ENCODE results near the gene ITPK1.

Gene ITPK1

GRCh38 chr14:92997343-92998061 lies 118.2 kb downstream of the ITPK1 start:
- Histone ChIP-seq H3K4me3 (ENCODE audit: low read depth, low read length) (no peak overlapping the region), H2AFZ (ENCODE audit: low read length, unreplicated experiment) (no peak overlapping the region), H3K4me1 (ENCODE audit: control insufficient read depth, insufficient read depth, low read length, unreplicated experiment) (no peaks in the 10 kb centered on the region), H3K27ac (ENCODE audit: low read depth, low read length) (no peak overlapping the region), H3K27me3 (ENCODE audit: insufficient read depth, low read length) (no peaks in the 10 kb centered on the region), H3K79me2 (ENCODE audit: control insufficient read depth, insufficient read depth, low read length, unreplicated experiment) (no peaks in the 10 kb centered on the region), H3K36me3 (ENCODE audit: insufficient read depth, low read length) (peaks cover 4% of the 10 kb centered on the region; the same call in 1 of the 2 replicates)

GRCh38 chr14:92995620-92996019 lies 120.1 kb downstream of the ITPK1 start:
- no peak overlapping the region for H3K27ac ChIP-seq (ENCODE audit: low read depth, low read length)
- H3K36me3 ChIP-seq (ENCODE audit: insufficient read depth, low read length) = peaks cover 4% of the 10 kb centered on the region; the same call in 1 of the 2 replicates
- no peaks in the 10 kb centered on the region for H3K79me2 ChIP-seq (ENCODE audit: control insufficient read depth, insufficient read depth, low read length, unreplicated experiment)
- no peak overlapping the region for H3K4me3 ChIP-seq (ENCODE audit: low read depth, low read length)
- no peak overlapping the region for H2AFZ ChIP-seq (ENCODE audit: low read length, unreplicated experiment)
- no peaks in the 10 kb centered on the region for H3K27me3 ChIP-seq (ENCODE audit: insufficient read depth, low read length)
- no peaks in the 10 kb centered on the region for H3K4me1 ChIP-seq (ENCODE audit: control insufficient read depth, insufficient read depth, low read length, unreplicated experiment)

- Histone ChIP-seq H3K27me3 (ENCODE audit: insufficient read depth, low read length) (no peaks in the 10 kb centered on the region), H2AFZ (ENCODE audit: low read length, unreplicated experiment) (no peak overlapping the region), H3K4me1 (ENCODE audit: control insufficient read depth, insufficient read depth, low read length, unreplicated experiment) (no peaks in the 10 kb centered on the region), H3K79me2 (ENCODE audit: control insufficient read depth, insufficient read depth, low read length, unreplicated experiment) (no peaks in the 10 kb centered on the region), H3K36me3 (ENCODE audit: insufficient read depth, low read length) (peaks cover 4% of the 10 kb centered on the region; the same call in 1 of the 2 replicates), H3K27ac (ENCODE audit: low read depth, low read length) (no peak overlapping the region), H3K4me3 (ENCODE audit: low read depth, low read length) (no peak overlapping the region)
Observed at GRCh38 chr14:92994942-92995341, 120.8 kb downstream of the ITPK1 start.

GRCh38 chr14:92994131-92994676 lies 121.5 kb downstream of the ITPK1 start:
- Histone ChIP-seq H3K79me2 (ENCODE audit: control insufficient read depth, insufficient read depth, low read length, unreplicated experiment) (no peaks in the 10 kb centered on the region), H3K4me3 (ENCODE audit: low read depth, low read length) (no peak overlapping the region), H3K36me3 (ENCODE audit: insufficient read depth, low read length) (peaks cover 4% of the 10 kb centered on the region; the same call in 1 of the 2 replicates), H3K27ac (ENCODE audit: low read depth, low read length) (no peak overlapping the region), H3K27me3 (ENCODE audit: insufficient read depth, low read length) (no peaks in the 10 kb centered on the region), H3K4me1 (ENCODE audit: control insufficient read depth, insufficient read depth, low read length, unreplicated experiment) (no peaks in the 10 kb centered on the region), H2AFZ (ENCODE audit: low read length, unreplicated experiment) (no peak overlapping the region)

GRCh38 chr14:92993302-92993701 lies 122.4 kb downstream of the ITPK1 start:
- Histone ChIP-seq H2AFZ (ENCODE audit: low read length, unreplicated experiment) (no peak overlapping the region), H3K27ac (ENCODE audit: low read depth, low read length) (no peak overlapping the region), H3K4me3 (ENCODE audit: low read depth, low read length) (no peak overlapping the region), H3K27me3 (ENCODE audit: insufficient read depth, low read length) (no peaks in the 10 kb centered on the region), H3K36me3 (ENCODE audit: insufficient read depth, low read length) (peaks cover 4% of the 10 kb centered on the region; the same call in 1 of the 2 replicates), H3K79me2 (ENCODE audit: control insufficient read depth, insufficient read depth, low read length, unreplicated experiment) (no peaks in the 10 kb centered on the region), H3K4me1 (ENCODE audit: control insufficient read depth, insufficient read depth, low read length, unreplicated experiment) (no peaks in the 10 kb centered on the region)

- Histone ChIP-seq H3K27ac (ENCODE audit: low read depth, low read length) (no peak overlapping the region), H3K4me3 (ENCODE audit: low read depth, low read length) (no peak overlapping the region), H2AFZ (ENCODE audit: low read length, unreplicated experiment) (no peak overlapping the region), H3K79me2 (ENCODE audit: control insufficient read depth, insufficient read depth, low read length, unreplicated experiment) (no peaks in the 10 kb centered on the region), H3K4me1 (ENCODE audit: control insufficient read depth, insufficient read depth, low read length, unreplicated experiment) (peaks cover 9% of the 10 kb centered on the region), H3K36me3 (ENCODE audit: insufficient read depth, low read length) (peaks cover 4% of the 10 kb centered on the region; the same call in 1 of the 2 replicates), H3K27me3 (ENCODE audit: insufficient read depth, low read length) (no peaks in the 10 kb centered on the region)
Observed at GRCh38 chr14:92991536-92991935, 124.2 kb downstream of the ITPK1 start.

GRCh38 chr14:92990456-92991430 lies 125.0 kb downstream of the ITPK1 start:
- H3K36me3 ChIP-seq (ENCODE audit: insufficient read depth, low read length) = peaks cover 4% of the 10 kb centered on the region; the same call in 1 of the 2 replicates
- no peak overlapping the region for H3K4me3 ChIP-seq (ENCODE audit: low read depth, low read length)
- H3K4me1 ChIP-seq (ENCODE audit: control insufficient read depth, insufficient read depth, low read length, unreplicated experiment) = peaks cover 17% of the 10 kb centered on the region
- no peak overlapping the region for H2AFZ ChIP-seq (ENCODE audit: low read length, unreplicated experiment)
- no peak overlapping the region for H3K27ac ChIP-seq (ENCODE audit: low read depth, low read length)
- H3K79me2 ChIP-seq (ENCODE audit: control insufficient read depth, insufficient read depth, low read length, unreplicated experiment) = no peaks in the 10 kb centered on the region
- no peaks in the 10 kb centered on the region for H3K27me3 ChIP-seq (ENCODE audit: insufficient read depth, low read length)

- H3K36me3 ChIP-seq (ENCODE audit: insufficient read depth, low read length) = peaks cover 4% of the 10 kb centered on the region; the same call in 1 of the 2 replicates
- H2AFZ ChIP-seq (ENCODE audit: low read length, unreplicated experiment) = no peak overlapping the region
- no peak overlapping the region for H3K4me3 ChIP-seq (ENCODE audit: low read depth, low read length)
- no peaks in the 10 kb centered on the region for H3K27me3 ChIP-seq (ENCODE audit: insufficient read depth, low read length)
- H3K27ac ChIP-seq (ENCODE audit: low read depth, low read length) = no peak overlapping the region
- no peaks in the 10 kb centered on the region for H3K79me2 ChIP-seq (ENCODE audit: control insufficient read depth, insufficient read depth, low read length, unreplicated experiment)
- H3K4me1 ChIP-seq (ENCODE audit: control insufficient read depth, insufficient read depth, low read length, unreplicated experiment) = peaks cover 20% of the 10 kb centered on the region
Observed at GRCh38 chr14:92988786-92989755, 126.7 kb downstream of the ITPK1 start.

- Histone ChIP-seq H2AFZ (ENCODE audit: low read length, unreplicated experiment) (no peak overlapping the region), H3K79me2 (ENCODE audit: control insufficient read depth, insufficient read depth, low read length, unreplicated experiment) (no peaks in the 10 kb centered on the region), H3K4me3 (ENCODE audit: low read depth, low read length) (no peak overlapping the region), H3K4me1 (ENCODE audit: control insufficient read depth, insufficient read depth, low read length, unreplicated experiment) (peaks cover 20% of the 10 kb centered on the region), H3K27ac (ENCODE audit: low read depth, low read length) (no peak overlapping the region), H3K36me3 (ENCODE audit: insufficient read depth, low read length) (no peaks in the 10 kb centered on the region), H3K27me3 (ENCODE audit: insufficient read depth, low read length) (no peaks in the 10 kb centered on the region)
Observed at GRCh38 chr14:92987713-92988510, 127.8 kb downstream of the ITPK1 start.

Data from ACC112 (cell line).